SH-SY5Y (cell line): ENCODE data around the gene GOLT1A.

Source experiments
- GATA2 ChIP-seq: IDR thresholded peaks from 2 replicates; pipeline ENCODE4 v1.6.1; 2011; ENCODE audit warnings: mild to moderate bottlenecking, low read depth, low read length
- GATA3 ChIP-seq: IDR thresholded peaks from 2 replicates; pipeline ENCODE4 v1.6.1; 2011; ENCODE audit warnings: low read depth, mild to moderate bottlenecking, low read length, moderate library complexity

Gene GOLT1A

DNA sequence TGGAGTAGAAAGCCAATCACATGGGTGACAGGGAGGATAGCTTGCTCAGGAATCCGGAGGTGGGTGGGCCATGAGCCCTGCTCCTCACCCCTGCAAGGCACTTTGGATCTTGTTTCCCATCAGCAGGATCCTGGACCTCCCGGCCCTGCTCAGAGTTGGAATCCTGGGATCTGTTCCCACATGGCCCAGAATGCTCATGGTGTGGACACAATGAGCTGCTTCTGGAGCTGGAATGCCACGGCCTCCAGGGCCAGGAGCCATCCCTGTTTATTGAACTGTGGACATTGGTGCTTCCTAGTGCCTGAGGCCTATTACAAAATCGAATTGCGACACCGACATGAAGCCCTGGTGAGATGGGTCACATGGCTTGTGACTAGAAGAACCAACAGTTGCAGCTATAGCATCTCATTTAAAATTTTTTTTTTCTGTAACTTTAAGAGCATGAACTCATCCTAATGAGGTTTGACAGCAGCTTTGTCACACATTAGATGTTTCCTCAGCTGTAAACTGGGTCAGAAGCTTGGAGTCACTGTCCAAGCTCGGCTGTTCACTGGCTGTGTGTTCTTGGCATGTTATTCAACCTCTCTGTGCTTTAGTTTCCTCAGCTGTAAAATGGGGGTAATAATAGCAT, 40.4 kb upstream of the GOLT1A start:
- TF ChIP-seq GATA3 (no peak), GATA2 (no peak)

DNA sequence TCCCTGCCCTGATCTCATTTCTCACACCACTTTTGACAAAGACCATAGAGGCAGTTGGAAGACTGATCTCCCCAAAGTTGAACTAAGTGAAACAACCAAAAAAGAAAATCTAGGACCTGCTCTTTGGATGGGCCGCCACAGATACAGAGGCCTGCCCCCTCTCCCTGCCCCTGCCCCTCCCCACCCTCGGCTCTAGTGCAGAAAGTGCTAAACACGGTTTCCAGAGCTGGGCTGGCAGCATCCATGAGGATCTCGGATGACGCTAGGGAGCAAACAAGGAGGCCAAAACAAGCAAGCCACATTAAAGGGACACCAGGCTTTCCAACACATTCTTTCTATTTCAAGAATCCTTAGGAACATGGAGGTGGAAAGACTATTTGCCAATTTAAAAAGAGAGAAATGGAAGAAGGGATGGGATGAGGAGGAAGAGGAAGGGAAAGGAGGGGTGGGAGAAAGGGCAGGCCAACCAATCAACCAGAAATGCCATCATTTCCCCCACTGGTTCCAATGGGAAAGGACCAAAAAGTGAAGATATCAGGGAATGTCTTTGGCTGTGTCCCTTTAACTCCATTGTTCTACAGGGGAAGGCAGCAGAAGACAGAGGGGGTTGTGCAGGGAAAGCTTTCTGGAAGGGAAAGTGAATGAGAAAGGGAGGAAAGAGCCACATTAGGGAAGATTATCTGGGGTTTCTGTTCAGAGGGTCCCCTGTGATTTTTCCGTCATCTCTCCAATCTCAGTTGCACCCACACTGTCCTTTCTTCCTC, 38.3 kb upstream of the GOLT1A start:
- TF ChIP-seq GATA3 = no peak
- no peak for TF ChIP-seq GATA2

DNA sequence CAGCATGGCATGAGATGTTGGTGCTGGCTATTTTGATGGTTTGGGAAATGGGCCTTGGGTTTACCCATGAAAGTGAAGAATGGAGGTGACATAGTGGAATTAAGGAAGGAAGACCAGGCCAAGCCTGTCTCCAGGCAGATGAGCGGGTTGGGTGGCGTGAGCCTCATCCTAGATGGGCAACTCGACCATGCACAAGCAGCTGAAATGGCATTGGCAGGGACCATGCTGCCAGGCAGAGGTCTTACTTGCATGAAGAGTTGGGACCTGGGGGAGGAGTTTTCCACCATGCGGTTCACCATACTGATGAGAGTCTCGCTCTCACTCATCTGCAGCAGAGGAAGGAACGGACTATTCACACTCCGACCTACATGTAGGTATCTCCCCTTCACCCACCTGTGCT, 37.5 kb upstream of the GOLT1A start:
- TF ChIP-seq GATA3 (no peak), GATA2 (no peak)

DNA sequence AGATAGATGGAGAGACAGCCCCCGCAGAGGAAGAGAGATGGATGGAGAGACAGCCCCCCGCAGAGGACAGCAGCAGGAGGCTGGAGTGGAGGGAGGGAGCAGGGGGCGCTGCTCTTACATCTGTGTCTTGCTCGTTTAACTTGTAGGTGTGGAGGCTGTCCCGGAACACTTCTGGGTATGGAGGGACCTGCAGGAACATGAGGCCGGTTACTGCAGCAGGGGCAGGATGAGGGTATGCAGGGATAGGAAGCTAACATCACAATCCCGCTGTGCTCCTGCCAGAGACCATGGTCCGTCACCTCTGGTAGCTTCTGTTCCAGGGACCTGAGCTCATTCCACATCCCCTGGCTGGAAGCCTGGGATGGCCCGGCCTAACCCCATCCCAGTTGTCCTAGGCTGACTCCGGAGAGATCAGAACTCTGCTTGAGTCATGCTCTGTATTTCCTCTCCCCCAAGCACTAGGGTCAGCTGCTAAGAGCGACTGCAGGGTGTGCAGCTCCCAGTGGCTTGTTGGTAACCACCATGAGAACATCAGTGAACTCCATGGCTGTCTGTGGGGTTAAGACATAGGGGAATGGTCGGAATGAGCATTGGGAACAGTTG, 36.7 kb upstream of the GOLT1A start:
- TF ChIP-seq GATA2 (no peak), GATA3 (no peak)

DNA sequence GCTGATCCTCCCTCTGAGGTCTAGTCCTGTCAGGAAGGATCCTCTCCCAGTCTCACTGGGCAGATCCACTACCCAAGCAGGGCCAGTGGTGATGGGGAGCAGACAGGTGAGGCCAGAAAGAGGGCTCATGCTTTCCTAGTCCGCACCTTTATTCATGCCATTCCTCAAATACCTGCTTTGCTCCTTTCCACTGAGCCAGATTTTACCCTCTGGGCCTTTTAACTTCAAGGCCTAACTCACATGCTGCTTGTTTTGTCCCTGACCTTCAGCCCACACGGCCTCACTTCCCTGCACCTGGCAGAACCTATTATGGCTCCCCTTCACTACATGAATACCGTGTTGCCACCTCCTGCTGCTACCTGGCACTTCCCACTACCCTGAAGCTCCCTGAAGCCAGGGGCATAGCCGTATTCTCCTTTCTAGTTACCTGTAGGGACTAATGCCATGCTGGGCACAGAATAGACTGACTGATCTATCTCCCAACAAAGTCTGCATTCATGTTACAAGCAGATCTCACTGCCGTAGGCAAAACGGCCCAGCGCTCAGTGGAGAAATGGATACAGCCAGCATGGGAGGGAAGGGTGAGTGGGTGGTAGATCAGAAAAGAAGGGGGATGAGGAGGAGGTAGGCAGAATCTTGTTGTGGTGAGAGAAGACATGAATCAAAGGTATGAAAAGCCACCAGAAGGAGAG, 36.1 kb upstream of the GOLT1A start:
- no peak for TF ChIP-seq GATA3
- TF ChIP-seq GATA2 = no peak

DNA sequence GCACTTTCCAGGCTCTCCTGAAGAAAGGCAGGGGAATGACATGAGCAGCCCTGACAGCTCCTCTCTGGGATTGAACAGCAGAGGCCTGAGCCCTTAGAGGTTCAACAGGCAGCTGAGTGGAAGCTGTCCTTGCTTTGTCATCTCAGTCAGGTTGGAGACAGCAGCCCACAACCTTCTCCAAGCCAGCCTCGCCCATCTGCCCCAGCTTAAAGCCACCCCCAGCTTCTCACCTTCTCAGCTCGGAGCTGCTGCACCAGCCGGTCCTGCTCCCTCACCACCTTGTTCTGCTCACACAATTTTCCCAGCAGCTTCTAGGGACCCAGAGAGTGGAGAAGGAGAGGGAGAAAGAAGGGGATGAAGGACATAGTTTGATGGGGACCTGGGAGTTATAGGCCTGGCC, 35.2 kb upstream of the GOLT1A start:
- no peak for TF ChIP-seq GATA3

DNA sequence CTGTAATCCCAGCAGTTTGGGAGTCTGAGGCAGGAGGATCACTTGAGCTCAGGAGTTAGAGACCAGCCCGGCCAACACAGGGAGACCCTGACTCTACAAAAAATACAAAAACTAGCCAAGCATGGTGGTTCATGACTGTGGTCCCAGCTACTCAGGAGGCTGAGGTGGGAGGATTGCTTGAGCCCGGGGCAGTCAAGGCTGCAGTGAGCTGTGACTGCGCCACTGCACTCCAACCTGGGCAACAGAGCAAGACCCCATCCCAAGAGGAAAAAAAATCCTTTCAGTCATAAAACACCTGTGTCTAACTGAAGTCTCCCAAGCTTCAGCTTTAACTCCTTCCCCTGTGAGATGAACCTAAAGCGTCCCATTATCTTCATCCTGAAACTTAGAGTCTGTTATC, 33.1 kb upstream of the GOLT1A start:
- no peak for TF ChIP-seq GATA2
- TF ChIP-seq GATA3 = no peak

DNA sequence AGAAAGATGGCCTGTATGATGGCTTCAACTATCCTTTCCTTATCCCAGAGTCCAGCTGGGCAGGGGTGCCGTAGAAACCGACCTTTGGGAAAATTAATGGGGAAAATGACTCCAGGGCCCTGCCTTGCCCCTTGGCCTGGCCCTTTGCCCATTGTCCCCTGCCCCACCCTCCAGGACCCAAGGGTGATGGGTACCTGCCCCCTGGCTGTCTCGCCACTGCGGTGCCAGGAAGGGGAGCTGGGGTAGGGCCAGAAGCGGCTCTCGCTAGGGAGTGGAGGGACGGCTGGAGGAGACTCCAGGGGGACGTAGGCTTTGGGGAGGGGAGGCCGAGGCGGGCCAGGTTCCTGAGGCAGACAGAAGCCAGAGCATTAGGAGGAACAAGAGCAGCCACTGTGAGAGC, 29.1 kb upstream of the GOLT1A start:
- TF ChIP-seq GATA2 = no peak
- TF ChIP-seq GATA3 = no peak

DNA sequence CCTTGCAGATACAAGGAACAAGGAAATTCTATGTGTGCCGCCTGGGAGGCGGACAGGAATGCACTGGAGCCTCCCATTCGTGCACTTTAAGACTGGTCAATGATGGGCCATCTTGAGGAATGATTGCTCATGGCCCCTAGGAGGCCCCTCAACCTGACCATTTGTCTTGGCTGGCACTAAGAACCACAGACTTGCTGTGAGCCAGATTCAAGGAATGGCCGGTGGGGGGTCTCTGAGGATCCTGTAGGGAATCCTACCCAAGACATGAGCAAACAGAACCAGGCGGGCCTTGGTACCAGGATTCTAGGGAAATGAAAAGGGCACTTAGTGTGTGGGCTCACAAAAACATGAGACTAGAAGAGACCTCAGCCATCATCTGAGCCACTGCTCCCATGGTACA, 28.1 kb upstream of the GOLT1A start:
- no peak for TF ChIP-seq GATA2
- TF ChIP-seq GATA3 = no peak

DNA sequence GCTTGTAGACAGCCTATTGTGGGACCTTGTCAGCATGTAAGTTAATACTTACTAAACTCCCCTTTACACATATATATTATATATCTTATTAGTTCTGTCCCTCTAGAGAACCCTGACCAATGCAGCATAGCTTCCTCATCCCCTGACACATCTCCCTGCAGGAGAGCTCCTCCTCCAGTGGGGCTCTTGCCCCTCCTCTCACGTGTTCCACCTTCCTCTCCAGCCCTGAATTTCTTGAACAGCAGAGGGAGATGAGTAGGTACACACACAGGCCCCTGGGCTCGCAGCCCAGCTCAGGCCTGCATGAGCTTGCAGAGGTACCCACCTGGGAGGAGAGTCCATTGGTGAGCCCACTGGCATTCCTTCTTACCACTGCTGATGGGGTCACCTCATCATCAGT, 27.3 kb upstream of the GOLT1A start:
- TF ChIP-seq GATA3 (no peak), GATA2 (no peak)

- no peak for TF ChIP-seq GATA3
These were observed 26.4 kb upstream of the GOLT1A start for GRCh38 chr1:204240233-204240632.

- no peak for TF ChIP-seq GATA2
- no peak for TF ChIP-seq GATA3
These were observed 18.7 kb upstream of the GOLT1A start for GRCh38 chr1:204232526-204232925.

GRCh38 chr1:204230211-204230610, 16.4 kb upstream of the GOLT1A start:
- TF ChIP-seq GATA2 (no peak), GATA3 (no peak)

DNA sequence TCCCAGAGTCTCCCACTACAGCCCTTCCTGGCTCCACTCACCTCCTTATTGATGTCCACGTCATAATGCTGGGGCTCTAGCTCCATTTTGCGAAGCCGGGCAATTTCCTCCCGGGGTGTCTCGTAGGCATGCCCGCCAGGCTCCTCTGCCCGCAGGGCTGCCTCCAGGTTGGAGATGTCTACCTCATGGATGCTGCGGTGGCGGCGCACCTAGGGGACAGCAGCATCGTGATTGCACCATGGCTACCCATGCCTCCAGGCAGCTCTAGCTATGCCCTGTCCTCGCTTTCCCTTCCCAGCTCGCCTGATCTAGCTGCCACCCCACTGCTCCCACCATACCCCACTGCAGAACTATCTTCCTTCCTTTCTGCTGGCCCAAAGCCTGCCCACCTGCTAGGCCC, 15.1 kb upstream of the GOLT1A start:
- TF ChIP-seq GATA3 (no peak), GATA2 (no peak)

DNA sequence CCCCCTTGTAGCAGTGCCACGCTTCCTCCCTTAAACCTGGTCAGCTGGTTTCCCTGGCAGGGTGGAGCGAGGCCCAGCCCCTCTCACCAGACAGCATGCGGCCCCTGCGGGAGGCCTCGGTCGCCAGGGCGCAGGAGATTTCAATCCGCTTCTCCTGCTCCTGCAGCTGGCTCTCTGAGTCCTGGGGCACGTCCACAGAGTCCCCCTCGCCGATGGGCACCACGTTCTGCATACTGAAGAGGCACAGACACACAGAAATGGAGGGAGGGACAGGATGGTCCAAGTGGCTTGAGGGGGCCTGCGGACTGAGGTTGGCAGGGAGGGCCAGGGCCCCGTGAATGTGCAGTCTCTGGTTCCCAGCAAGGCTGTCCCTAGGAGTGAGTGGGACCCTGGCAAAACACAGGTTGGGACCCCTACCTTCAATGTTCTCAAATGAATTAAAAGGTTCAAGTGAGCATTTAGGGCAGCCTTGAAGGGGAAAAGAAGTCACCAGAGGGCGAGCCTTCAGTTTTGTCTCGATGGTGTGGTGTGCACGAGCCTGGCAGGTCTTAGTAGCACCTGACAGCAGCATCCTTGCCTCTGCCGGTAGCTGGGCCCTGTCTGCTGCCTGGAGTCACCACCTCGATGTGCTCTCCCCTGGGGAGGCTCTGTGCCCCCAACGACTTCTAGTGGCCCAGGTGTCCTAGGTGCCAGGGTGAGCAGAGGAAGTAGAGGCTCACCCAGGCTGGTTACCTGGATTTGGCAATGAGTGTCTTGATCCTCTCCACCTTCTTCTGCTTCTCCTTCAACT, 14.4 kb upstream of the GOLT1A start:
- TF ChIP-seq GATA3 (no peak), GATA2 (no peak)
